Measurements from ENCODE around the gene PSMG1.
"Not testable (repeated sequence)": the region's sequence is repeated elsewhere in the genome, so short reads cannot be mapped to it uniquely, and the experiment has no call there.

Gene PSMG1, protein sequence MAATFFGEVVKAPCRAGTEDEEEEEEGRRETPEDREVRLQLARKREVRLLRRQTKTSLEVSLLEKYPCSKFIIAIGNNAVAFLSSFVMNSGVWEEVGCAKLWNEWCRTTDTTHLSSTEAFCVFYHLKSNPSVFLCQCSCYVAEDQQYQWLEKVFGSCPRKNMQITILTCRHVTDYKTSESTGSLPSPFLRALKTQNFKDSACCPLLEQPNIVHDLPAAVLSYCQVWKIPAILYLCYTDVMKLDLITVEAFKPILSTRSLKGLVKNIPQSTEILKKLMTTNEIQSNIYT

DNA sequence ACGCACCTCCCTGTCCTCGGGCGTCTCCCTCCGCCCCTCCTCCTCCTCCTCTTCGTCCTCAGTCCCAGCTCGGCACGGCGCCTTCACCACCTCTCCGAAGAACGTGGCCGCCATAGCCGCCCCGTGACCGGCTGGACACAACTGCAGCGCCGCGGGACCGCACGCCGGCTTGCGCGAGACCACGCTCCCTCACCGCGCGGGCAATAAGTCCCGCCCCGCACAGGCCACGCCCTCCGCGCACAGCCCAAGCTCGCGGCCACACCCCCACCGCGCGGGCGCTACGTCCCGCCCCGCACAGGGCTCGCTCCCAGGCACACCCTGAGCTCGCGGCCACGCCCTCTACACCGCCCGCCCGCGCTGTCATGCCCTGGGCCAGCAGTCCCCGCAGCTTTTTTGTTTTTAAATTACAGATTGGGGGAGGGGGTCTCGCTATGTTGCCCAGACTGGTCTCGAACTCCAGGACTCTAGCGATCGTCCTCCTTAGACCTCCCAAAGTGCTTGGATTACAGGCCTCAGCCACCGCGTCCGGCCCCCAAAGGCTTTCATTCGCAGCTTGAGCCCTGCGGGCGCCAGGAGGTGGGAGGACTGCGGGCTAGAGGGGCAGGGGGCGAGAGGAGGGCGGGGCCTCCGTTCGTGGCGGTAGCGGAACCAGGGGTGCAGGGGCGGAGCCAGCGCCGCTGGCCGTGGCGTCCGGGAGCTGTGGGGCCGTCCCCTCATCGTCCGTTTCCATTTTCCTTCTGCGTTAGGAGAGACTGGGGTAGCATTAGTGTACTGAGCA is at the start of gene PSMG1:
PSMG1 (minus strand) TSS at position 180 of the 778 bp plus-strand sequence; CDS start at position 114, 66 bp downstream.
- peak; percentile 92 to 99 (median 99) for DNase-seq

DNA sequence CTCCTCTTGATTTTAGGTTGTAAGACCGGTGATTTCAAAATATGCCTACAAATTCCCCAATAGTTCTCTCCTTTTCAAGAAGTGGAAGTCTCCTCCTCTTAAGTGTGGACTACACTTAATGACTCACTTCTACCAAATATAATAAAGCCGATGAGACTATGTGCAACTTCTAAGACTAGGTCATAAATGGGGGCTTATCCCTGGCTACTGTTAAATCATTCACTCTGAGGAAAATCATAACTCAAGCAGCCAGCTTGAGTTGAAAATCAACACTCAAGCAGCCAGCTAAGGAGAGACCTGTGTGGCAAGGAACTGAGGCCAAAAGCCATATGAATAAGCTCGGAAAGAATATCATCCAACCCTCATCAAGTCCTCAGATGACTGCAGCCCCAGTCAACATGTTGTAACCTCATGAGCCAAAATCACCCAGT is 49.6 kb upstream of the PSMG1 start:
- no peak for DNase-seq

DNA sequence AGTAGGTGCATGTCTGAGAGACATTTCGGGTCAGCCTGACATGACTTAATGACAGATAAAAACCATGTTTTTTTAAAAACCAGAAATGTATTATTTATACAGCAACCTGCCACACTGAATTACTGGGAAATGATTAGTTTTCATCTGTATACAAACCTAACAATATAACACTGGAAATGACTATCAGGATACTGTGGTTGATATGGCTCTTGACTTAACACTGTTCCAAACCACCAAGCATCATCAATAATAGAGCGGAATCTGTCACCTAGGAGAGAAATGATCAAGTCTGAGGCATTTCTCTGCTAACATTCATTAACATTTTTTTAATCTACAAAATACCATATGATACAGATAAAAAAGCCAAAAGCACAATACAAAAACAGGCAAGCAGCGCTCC is 41.7 kb upstream of the PSMG1 start:
- no peak for DNase-seq

DNA sequence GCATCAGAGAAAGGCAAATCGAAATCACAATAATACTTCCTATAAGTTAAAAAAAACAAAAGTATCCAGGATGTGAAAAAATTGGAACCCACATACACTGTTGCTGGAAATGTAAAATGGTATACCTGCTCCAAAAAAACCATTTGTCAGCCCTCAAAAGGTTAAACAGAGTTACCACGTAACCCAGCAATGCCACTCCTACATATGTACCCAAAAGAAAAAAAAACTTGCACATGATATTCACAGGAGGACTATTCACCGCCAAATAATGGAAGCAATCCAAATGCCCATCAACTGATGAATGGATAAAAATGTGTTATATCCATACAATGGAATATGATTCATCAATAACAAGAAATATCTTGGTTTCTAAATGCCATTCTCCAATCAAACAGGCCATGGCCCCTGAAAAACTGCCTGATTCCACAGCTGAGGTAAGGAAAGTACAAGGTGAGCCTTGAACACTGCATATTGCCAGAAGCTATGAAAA is 38.8 kb upstream of the PSMG1 start:
- no peak for DNase-seq

DNA sequence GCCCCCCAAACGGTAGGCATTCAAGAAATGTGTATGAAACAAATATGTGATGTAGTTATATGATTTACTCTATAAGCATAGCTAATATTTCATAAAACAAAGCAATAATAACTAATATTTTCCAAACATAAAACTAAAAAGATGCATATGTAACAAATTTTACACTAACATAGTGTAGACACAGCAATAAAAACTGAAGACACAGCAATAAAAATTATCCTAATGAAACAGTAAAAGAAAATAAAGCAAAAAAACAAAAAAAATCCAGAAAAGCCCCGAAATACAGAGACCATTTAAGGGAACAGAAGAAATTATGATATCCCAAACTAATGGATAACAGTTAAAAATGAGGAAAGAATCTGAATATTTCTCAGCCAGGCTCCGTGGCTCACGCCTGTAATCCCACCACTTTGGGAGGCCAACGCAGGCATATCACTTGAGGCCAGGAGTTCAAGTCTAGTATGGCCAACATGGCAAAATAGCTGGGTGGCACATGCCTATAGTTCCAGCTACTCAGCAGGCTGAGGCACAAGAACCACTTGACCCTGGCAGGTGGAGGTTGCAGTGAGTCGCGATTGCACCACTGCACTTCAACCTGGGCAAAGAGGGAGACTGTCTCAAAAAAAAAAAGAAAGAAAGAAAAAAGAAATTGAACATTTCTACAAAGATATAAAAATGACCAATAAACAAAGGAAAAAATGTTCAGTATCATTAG is 38.2 kb upstream of the PSMG1 start:
- DNase-seq = no peak

DNA sequence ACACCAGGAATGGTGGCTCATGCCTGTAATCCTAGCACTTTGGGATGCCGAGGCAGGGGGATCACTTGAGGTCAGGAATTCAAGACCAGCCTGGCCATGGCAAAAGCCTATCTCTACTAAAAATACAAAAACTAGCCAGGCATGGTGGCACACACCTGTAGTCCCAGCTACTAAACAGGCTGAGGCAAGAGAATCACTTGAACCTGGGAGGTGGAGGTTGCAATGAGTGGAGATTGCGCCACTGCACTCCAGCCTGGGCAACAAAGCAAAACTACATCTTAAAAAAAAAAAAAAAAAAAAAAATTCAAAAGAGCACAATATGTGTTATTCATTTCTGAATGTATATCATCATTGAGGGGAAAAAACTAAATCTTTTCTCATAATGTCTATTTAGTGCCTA is 37.6 kb upstream of the PSMG1 start:
- DNase-seq = not testable (repeated sequence)

DNA sequence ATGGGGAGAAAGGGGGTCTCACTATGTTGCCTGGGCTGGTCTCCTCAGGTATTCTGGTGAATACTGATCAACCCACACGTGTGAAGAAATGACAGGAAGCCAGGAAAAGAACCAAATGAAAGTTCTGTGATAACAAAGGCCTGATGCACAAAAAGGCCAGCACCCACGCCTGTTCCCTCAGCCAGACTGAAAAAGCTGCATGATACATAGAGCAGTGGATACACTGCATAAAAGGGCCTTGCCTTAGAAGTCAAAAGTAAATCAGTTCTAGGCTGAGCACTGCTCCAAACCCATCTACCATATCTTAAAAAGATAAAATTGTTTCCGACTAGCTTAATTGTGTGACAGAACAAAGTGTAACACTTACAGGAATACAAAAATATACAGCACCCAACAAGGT is 36.9 kb upstream of the PSMG1 start:
- no peak for DNase-seq

DNA sequence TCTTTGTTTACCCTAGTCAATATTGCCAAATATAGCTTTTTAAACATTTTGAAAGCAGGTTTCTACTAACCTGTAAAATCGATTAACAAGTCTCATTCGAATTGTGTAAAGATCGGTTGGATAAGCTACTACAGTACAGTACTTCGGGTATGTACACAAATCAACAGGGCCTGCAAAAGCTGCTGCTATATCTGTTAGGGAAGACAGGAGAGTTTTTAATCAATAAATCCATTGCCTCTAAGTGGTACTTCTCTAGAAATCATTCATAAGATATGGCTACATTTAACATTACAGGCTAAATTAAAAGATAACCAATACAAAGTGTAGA is 34.8 kb upstream of the PSMG1 start:
- DNase-seq = peak in 2 of 3 experiments; percentile 23 to 59

DNA sequence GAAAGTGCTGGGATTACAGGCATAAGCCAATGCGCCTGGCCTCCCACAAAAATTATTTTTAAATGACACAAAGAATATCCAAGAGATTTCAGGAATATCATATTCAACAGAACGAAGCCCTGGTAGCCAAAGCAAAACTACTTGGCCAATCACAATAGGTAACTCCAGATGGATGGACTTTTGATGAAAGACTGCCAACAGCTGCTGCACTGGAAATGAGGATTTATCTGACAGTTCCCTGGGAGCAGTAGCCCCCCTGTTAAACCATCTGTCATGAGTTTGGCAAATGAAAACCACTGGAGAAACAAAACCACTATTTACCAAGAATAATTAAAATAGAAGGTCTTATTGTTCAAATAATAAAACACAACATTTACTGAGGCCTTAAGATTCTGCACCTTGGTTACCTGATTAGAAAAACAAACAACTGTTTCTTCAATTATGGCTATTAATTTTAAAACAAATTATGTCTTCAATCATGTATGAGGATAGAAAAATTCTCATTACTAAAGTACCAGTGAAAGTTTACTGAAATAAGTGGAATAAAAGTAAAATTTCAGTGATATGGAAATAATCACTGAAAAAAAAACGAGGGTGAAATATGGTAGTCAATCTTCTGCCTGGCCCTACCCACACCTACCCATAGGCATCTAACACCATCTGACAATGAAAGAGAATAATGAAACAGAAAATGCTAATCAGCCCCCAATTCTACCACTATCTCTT is 34.3 kb upstream of the PSMG1 start:
- peak in 2 of 3 experiments; percentile 14 to 80 for DNase-seq

DNA sequence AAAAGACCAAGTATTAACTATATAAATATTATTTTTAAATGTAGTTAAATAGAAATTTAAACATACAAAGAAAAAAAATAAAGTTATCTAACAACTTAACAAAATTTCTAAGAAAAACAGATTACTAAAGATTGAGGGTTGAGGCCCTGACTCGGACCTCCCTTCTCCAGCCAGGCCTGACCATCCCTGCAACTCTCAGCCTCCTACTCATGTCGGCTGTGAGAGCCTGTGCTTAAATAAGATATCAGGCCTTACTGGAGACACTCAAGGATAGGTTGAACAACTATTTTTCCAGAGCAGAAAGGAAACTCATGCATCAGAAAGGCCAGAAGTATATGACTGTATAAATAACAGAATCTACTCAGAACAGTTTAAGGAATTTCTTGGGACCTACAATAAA is 33.0 kb upstream of the PSMG1 start:
- no peak for DNase-seq

DNA sequence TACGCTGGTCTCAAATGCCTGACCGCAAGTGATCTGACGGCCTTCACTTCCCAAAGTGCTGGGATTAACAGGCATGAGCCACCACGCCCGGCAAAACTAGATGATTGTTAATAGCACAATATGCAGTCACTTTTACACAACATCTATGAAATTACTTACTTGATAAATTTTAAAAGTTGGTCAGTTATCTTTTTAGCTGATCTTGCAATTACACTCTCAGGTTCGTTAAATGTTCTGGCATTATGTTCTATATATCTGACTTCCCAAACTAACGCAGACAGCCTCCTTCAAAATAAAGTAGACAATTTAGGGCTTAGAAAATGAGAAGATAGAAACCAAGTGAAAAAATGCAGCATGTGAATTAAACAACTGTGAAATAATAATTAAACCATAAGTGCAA is 31.8 kb upstream of the PSMG1 start:
- DNase-seq = no peak

DNA sequence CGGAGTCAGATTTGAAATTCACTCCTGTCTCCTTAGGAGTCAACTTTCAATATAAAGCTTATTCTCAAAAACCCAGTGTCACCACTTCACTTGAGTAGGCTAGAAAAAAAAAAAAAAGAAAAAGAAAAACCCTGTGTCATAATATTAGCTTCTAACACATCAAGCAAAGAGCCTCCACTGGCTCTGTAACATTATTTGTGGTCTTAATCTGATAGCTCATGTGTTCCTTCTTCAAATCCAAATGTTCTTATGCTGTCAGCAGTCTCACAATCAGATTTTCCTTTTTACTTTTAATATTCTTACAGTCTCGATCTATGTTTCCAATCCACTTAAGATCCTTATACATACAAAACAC is 26.1 kb upstream of the PSMG1 start:
- no peak for DNase-seq

DNA sequence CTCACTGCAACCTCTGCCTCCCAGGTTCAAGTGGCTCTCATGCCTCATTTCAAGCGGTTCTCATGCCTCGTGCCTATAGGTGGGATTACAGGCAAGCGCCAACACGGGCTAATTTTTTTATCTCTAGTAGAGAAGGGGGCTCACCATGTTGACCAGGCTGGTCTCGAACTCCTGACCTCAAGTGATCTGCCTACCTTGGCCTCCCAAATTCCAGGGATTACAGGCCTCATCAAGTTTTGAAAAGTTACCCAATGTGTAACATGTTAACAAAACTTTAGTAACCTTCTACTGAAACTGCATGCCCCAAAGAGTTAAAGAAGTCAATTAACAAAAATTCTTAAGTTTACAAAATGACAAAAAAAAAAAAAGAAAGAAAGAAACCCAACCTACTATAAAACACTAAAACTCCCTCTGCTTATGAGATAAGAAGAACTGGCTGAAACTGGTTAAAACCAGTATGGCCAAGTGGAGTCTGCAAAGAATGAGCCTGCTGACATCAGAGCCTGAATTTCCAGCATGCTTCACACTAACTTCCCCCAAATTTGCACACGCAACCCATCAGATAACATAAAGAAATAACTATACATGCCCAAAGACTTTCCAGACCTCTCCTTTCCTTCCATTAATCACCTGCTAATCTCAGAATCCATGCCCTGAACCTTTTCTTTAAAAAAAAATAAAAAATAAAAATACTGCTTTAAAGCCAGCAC is 25.5 kb upstream of the PSMG1 start:
- no peak for DNase-seq

DNA sequence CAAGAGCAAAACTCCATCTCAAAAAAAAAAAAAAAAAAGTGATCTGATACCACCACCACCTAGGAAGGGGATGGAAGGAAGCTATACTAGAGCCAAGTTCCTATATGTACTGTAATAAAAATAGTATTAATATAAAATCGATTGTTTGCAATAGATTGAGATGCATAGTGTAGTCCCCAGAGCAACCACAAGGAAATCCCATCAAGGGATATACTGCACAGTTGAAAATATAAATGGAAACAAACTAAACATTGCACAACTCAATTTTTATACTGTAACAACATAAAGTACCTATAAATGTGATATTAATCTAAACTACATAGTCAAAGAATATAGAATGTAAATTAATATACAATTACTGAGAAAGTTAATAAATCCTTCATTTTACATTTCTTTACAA is 20.9 kb upstream of the PSMG1 start:
- DNase-seq = no peak

DNA sequence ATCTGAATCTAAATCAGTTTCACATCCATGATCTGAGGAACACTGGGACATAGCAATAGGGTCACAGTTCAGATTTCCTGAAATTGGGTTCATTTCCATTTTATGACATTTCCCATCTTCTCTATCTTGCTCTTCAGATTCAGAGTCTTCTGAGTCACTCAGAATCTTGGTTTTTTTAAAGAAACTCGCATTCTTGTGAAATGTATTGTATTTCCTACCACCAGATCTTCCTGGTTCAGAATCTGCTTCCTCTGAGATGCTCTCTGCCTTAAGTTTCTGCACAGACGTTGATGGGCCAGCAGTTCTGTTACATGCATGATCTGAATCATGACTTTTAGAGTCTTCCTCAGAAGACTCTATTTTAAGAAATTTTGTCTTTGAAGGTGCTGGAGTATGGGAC is 15.5 kb upstream of the PSMG1 start:
- DNase-seq = no peak

DNA sequence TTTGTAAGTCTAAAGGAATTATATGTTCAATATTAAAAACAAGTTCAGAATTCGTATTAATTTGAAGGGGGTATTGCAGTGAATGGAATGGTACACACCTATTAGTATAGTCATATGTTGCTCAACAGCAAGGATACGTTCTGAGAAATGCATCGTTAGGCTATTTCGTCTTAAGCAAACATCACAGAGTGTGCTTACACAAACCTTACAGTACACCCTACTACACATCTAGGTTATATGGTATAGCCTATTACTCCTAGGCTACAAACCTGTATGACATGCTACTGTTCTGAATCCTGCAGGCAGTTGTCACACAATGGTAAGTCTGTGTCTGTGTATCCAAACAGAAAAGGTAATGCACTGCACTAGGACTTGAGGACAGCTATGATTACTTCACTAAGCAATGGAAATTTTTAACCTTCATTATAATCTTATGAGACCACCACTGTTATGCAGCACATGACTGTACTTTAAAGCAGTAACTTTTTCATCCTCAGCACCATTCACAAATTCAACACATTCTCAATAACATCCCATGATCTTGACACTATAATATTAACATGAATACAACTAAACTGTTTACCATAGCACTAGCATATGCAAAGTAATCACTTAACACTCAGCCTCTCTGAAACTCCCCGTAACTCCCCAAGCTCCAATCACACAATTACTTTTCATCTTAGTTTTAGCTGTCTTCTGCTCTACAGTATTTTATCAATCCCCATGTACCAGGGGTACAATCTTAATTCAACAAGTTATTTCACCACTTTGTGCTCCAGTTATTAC is 14.4 kb upstream of the PSMG1 start:
- no peak for DNase-seq

DNA sequence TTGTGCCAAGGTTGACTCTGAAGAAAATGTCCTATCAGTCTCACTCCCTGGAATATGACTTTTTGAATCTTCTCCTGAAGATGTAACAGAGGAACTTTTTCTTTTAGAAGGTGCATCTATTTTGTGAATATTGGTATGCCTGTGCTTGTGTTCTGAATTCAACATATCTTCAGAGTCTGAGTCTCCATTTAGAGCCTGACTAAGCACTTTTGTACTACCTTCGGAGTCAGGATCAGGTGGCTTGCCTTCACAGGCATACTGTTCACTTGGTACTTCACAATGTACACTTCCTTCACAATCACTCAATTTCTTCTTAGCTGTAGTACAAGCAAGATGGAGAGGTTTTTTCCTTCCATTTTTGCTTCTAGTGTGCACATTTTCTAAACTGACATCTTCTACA is 13.6 kb upstream of the PSMG1 start:
- no peak for DNase-seq

DNA sequence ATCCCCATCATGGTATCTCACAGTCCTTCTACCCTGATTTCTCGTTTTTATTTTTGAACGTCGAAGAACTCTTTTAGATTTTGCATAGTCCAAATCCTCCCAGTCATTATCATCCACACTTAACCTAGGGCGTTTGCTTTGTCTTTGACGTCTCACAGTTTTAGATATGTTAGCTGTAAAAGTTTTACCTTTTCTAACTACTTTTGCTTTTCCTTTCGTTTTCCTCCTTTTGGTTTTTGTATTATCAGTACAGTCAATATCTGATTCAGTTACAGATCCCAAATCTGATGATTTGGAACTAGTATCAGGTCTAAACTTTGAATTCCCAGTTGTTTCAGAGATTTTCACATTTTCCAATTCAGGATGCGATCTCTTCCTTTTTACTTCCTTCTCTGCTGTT is 13.1 kb upstream of the PSMG1 start:
- DNase-seq = no peak

DNA sequence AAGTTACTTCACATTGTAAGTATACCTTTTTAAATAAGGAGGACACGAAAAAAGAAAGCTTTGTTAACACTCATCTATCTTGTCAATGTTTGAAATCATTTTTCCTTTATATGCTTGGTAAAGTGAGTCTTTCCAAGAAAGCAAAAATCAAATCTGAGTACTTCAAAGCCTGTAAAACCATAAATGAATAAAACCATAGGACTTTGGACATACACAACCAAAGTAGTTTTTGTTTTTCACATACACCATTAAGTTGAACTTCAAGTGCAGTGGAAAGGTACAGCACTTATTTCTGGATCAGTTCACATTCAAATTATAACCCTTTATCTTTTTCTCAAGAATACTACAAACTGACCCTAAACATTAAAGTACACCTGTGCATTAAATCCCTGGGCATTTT is 10.1 kb upstream of the PSMG1 start:
- no peak for DNase-seq

DNA sequence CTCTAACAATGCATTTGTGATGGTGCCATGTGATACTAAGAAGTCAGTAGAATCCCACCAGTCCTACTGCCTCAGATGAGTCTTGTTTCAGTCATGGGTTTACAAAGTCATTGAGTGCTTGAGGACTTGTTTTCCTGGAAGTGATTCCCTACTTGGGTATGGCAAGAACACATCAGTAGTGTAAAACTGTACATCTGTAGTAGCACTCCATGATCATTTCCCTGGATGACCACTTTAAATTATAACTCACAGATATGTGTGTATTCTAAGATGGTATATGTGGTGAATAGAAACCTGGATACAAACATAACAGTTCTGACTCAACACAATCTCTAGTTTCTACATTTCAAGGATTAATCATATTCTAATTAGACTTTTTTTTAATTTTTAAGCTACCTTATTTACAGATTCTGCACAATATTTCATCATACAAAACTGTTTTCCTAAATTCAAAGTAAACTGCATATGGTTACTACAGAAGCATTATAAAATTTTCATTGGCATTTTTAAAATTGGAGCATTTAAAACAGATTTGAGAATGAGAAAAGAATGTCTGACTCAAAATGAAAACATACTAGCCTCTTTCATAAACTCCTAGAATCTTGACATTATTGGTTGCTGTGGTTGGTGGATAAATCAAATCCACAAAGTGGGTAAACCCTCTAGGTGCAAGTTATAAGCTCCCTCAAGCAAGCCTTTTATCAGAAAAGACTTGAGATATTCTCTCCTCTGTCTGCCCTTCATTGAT is 6.8 kb upstream of the PSMG1 start:
- no peak for DNase-seq
